Measurements from ENCODE around the gene PDCD11. TPM values are rescaled to one million over a fixed set of nuclear protein-coding genes. Genes with fewer than 3 reads are reported as not detected.
A peak's percentile ranks its signal among the peaks of the same experiment; 100 is the strongest.

Gene PDCD11
- total RNA-seq, 1 donor from 2014 or later: 56.1 TPM

DNA sequence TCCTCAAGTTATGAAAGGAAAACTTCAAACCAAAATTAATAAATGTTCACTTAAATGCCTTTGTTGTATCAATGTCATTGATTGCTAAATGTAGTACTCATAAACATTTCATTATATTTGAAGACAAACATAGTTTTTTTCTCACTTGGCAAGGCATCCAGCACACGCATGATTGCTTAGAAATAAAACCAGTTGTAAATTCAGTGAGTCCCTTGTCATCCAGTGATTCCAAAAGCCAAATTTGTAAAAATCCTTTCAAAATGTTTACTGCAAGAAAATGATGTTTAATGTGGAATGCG is 90.9 kb downstream of the PDCD11 start:
- peaks cover 4% of the 10 kb centered on the region for H3K4me1 Mint-ChIP-seq (ENCODE audit: low read depth)
- H3K27me3 Mint-ChIP-seq: peaks cover 15% of the 10 kb centered on the region
- H3K36me3 Mint-ChIP-seq (ENCODE audit: insufficient read depth): no peaks in the 10 kb centered on the region
- no peak for TF ChIP-seq CTCF (IDR thresholded peaks at IDR 0.05; ENCODE audit: unreplicated experiment)
- H3K27ac Mint-ChIP-seq: no peak overlapping the region
- DNase-seq (ENCODE audit: low spot score, unreplicated experiment): no peak
- no peak overlapping the region for H3K4me3 Mint-ChIP-seq (ENCODE audit: low read depth)
- no peaks in the 10 kb centered on the region for H3K9me3 Mint-ChIP-seq (ENCODE audit: low read depth)

DNA sequence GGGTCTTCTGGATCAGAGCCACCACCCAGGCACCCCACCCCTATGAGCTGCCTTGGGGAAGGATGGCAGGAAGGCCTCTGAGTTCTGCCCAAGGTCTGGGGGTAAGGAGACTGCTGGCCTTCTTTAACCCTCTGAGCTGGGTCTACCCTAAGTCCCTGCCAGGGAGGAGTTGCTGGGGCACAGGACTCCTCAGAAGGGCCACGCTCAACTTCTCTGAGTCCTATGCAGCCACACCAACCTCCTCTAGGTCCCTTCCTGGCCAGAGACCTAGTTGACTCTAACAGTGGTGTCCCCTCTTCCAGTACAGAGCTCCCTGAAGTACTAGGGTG is 94.5 kb downstream of the PDCD11 start:
- Mint-ChIP-seq H3K27ac (no peak overlapping the region), H3K4me3 (ENCODE audit: low read depth) (no peak overlapping the region), H3K36me3 (ENCODE audit: insufficient read depth) (no peaks in the 10 kb centered on the region), H3K27me3 (peaks cover 43% of the 10 kb centered on the region), H3K4me1 (ENCODE audit: low read depth) (peaks cover 11% of the 10 kb centered on the region), H3K9me3 (ENCODE audit: low read depth) (no peaks in the 10 kb centered on the region)
- TF ChIP-seq CTCF (IDR thresholded peaks at IDR 0.05; ENCODE audit: unreplicated experiment): no peak
- no peak for DNase-seq (ENCODE audit: low spot score, unreplicated experiment)

DNA sequence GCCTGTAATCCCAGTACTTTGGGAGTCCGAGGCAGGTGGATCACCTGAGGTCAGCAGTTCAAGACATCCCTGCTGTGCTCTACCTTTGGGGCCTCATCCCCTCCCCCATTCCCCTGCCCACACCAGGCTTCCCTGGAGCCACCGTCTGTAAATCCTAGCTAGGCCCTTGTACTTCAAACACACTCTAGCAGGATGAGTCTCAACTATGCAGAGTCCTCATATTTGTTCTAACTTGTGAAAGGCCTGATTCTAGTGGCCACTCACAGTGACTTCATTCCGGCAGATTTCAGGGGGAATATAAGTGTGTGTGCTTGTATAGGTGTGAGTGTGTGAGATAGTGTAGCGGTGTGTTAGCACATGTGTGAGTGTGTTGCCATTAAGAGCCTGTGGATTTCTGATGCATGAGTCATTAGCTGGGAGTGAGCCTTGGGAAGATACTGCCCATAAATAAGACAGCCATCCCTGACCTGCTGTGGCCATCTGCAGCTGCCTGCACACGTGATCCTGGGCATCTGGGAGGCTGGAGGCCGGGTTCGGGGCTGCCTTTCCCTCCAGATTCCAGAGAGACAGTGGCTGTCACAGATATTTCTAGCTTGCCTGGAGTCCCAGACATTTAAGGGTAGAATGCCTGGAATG is 95.4 kb downstream of the PDCD11 start:
- H3K9me3 Mint-ChIP-seq (ENCODE audit: low read depth): no peaks in the 10 kb centered on the region
- H3K27ac Mint-ChIP-seq: peak overlapping the region; percentile 40
- TF ChIP-seq CTCF (IDR thresholded peaks at IDR 0.05; ENCODE audit: unreplicated experiment): no peak
- no peaks in the 10 kb centered on the region for H3K36me3 Mint-ChIP-seq (ENCODE audit: insufficient read depth)
- peaks cover 45% of the 10 kb centered on the region for H3K27me3 Mint-ChIP-seq
- DNase-seq (ENCODE audit: low spot score, unreplicated experiment): no peak
- peak overlapping the region; percentile 77 for H3K4me3 Mint-ChIP-seq (ENCODE audit: low read depth)
- peaks cover 11% of the 10 kb centered on the region for H3K4me1 Mint-ChIP-seq (ENCODE audit: low read depth)

- Mint-ChIP-seq H3K36me3 (ENCODE audit: insufficient read depth) (no peaks in the 10 kb centered on the region), H3K9me3 (ENCODE audit: low read depth) (no peaks in the 10 kb centered on the region), H3K27ac (peak overlapping the region; percentile 34), H3K4me1 (ENCODE audit: low read depth) (peaks cover 11% of the 10 kb centered on the region), H3K4me3 (ENCODE audit: low read depth) (peak overlapping the region; percentile 77), H3K27me3 (peaks cover 54% of the 10 kb centered on the region)
- no peak for TF ChIP-seq CTCF (IDR thresholded peaks at IDR 0.05; ENCODE audit: unreplicated experiment)
- no peak for DNase-seq (ENCODE audit: low spot score, unreplicated experiment)
Measured at GRCh38 chr10:103492655-103493261, 96.3 kb downstream of the PDCD11 start.

GRCh38 chr10:103493362-103493915 is 97.0 kb downstream of the PDCD11 start, which contains the start of gene NEURL1:
NEURL1 (plus strand) TSS chr10:103493705; CDS start chr10:103494388, 683 bp downstream.
- H3K27me3 Mint-ChIP-seq: peaks cover 55% of the 10 kb centered on the region
- H3K9me3 Mint-ChIP-seq (ENCODE audit: low read depth): no peaks in the 10 kb centered on the region
- peak within 1 kb of the TSS; percentile 78 for H3K4me3 Mint-ChIP-seq (ENCODE audit: low read depth)
- no peaks in the 10 kb centered on the region for H3K36me3 Mint-ChIP-seq (ENCODE audit: insufficient read depth)
- peak within 1 kb of the TSS; percentile 34 for H3K27ac Mint-ChIP-seq
- TF ChIP-seq CTCF (IDR thresholded peaks at IDR 0.05; ENCODE audit: unreplicated experiment): no peak
- DNase-seq (ENCODE audit: low spot score, unreplicated experiment): no peak
- H3K4me1 Mint-ChIP-seq (ENCODE audit: low read depth): peaks cover 11% of the 10 kb centered on the region
